Ramos (cell line): Measurements from ENCODE around the gene EXO1.

ENCODE experiments used
- in situ Hi-C: fragments of 300-500 bp; cut with MboI; formaldehyde crosslinking; loops from one replicate; pipeline ENCODE4 v1.14.3; 2022; ENCODE audit warnings: low sequenced_read_pairs; ENCODE audit not compliant: unreplicated experiment

EXO1 gene

GRCh38 chr1:241870746-241871430, 22.9 kb downstream of the EXO1 start:
- in situ Hi-C loops, result no loop called here

- in situ Hi-C loops, result no loop called here
Observed at GRCh38 chr1:241881440-241881839, 33.4 kb downstream of the EXO1 start.

- in situ Hi-C loops, result no loop called here
Observed at GRCh38 chr1:241883159-241883558, 35.2 kb downstream of the EXO1 start.

- in situ Hi-C loops, result no loop called here
Observed at GRCh38 chr1:241888232-241888631, 40.2 kb downstream of the EXO1 start.

- in situ Hi-C loops, result no loop called here
Observed at GRCh38 chr1:241891296-241891695, 43.3 kb downstream of the EXO1 start.

- in situ Hi-C loops, result no loop called here
Observed at GRCh38 chr1:241894016-241894415, 46.0 kb downstream of the EXO1 start.

GRCh38 chr1:241895013-241895412, 47.0 kb downstream of the EXO1 start:
- in situ Hi-C loops, result no loop called here

- in situ Hi-C loops, result no loop called here
Observed at GRCh38 chr1:241896670-241896962, 48.6 kb downstream of the EXO1 start.

- in situ Hi-C loops, result no loop called here
Observed at GRCh38 chr1:241899210-241899609, 51.2 kb downstream of the EXO1 start.

GRCh38 chr1:241900381-241900780, 52.4 kb downstream of the EXO1 start:
- in situ Hi-C loops, result no loop called here

GRCh38 chr1:241902391-241903065, 54.5 kb downstream of the EXO1 start:
- in situ Hi-C loops, result no loop called here

- in situ Hi-C loops, result no loop called here
Observed at GRCh38 chr1:241916196-241916595, 68.2 kb downstream of the EXO1 start.

- in situ Hi-C loops, result no loop called here
Observed at GRCh38 chr1:241917487-241917886, 69.5 kb downstream of the EXO1 start.

GRCh38 chr1:241918879-241919278, 70.9 kb downstream of the EXO1 start:
- in situ Hi-C loops, result no loop called here

GRCh38 chr1:241924080-241924808, 76.2 kb downstream of the EXO1 start:
- in situ Hi-C loops, result no loop called here

GRCh38 chr1:241926141-241926540, 78.1 kb downstream of the EXO1 start:
- in situ Hi-C loops, result no loop called here

GRCh38 chr1:241927321-241927720, 79.3 kb downstream of the EXO1 start:
- in situ Hi-C loops, result no loop called here

- in situ Hi-C loops, result no loop called here
Observed at GRCh38 chr1:241932845-241933244, 84.8 kb downstream of the EXO1 start.

GRCh38 chr1:241934201-241934848, 86.3 kb downstream of the EXO1 start:
- in situ Hi-C loops, result no loop called here

GRCh38 chr1:241934866-241935265, 86.9 kb downstream of the EXO1 start:
- in situ Hi-C loops, result no loop called here
